ENCODE measurements around the gene RAD9A. TPM values are rescaled to one million over a fixed set of nuclear protein-coding genes. Genes with fewer than 3 reads are reported as not detected.
A peak's percentile ranks its signal among the peaks of the same experiment; 100 is the strongest.

The RAD9A gene
- total and polyA plus RNA-seq, 2 experiments from 2014 or later = 13.9 to 17.0 TPM

- TF ChIP-seq ZNF462 (CRISPR knock-in tag; IDR thresholded peaks at IDR 0.05) (no peak), CTCF (conservative IDR thresholded peaks at IDR 0.05; ENCODE audit: low read depth in 2 of 2) (no peak)
These were observed 35.4 kb upstream of the RAD9A start (continued) for GRCh38 chr11:67356387-67356863.

GRCh38 chr11:67356864-67357561 lies 34.8 kb upstream of the RAD9A start:
- no peaks in the 10 kb centered on the region; the same call in 2 of the 3 replicates for H3K36me3 Mint-ChIP-seq (ENCODE audit: low read depth)
- Histone ChIP-seq H3K9me2 (ENCODE audit: insufficient read depth) (no peaks in the 10 kb centered on the region), H3K4me1 (ENCODE audit: insufficient read depth) (peaks cover 9% of the 10 kb centered on the region), H3K27ac (ENCODE audit: low read depth) (no peak overlapping the region), H3K4me2 (no peak overlapping the region), H3K27me3 (ENCODE audit: insufficient read depth) (peaks cover 4% of the 10 kb centered on the region; the same call in 1 of the 2 replicates), H4K20me1 (replicated peaks; ENCODE audit: insufficient read depth) (no peaks in the 10 kb centered on the region), H3K4me3 (no peak overlapping the region), H3K79me2 (replicated peaks; ENCODE audit: insufficient read depth) (no peaks in the 10 kb centered on the region), H3K36me3 (ENCODE audit: insufficient read depth) (no peaks in the 10 kb centered on the region), H2AFZ (peak overlapping the region; percentile 80), H3F3A (replicated peaks; ENCODE audit: low read depth) (0 out of 2 replicates have a peak, but pooled peaks cover 10% of the 10 kb centered on the region)
- peaks cover 23% of the 10 kb centered on the region for H3K4me1 Mint-ChIP-seq
- no peaks in the 10 kb centered on the region; the same call in 2 of the 3 replicates for H3K9me3 Mint-ChIP-seq
- peaks cover 30% of the 10 kb centered on the region for H3K27me3 Mint-ChIP-seq (ENCODE audit: insufficient read depth, low read depth, poor library complexity)
- ATAC-seq (peak; percentile 53), DNase-seq (ENCODE audit: low spot score) (peak; percentile 94)
- H3K4me3 Mint-ChIP-seq = no peak overlapping the region; the same call in 2 of the 3 replicates
- H3K27ac Mint-ChIP-seq = 0 out of 2 replicates have a peak overlapping the region, but pooled peaks have one; percentile 72
- TF ChIP-seq CTCF (conservative IDR thresholded peaks at IDR 0.05; ENCODE audit: low read depth in 2 of 2) = peak; percentile 98 to 99
- no peak for TF ChIP-seq JUNB (IDR thresholded peaks at IDR 0.05; ENCODE audit: unreplicated experiment)
- no peak for TF ChIP-seq ETS1 (IDR thresholded peaks at IDR 0.05)
- no peak for TF ChIP-seq REST (IDR thresholded peaks at IDR 0.05; ENCODE audit: unreplicated experiment)
- no peak for TF ChIP-seq ZNF114 (CRISPR knock-in tag; IDR thresholded peaks at IDR 0.05)
- TF ChIP-seq CREB1 (CRISPR knock-in tag; IDR thresholded peaks at IDR 0.05; ENCODE audit: low read depth) = 0 out of 2 replicates have a peak, but pooled peaks have one; percentile 12

All from GM23338 (cell line).